PFSK-1 (cell line): Measurements from ENCODE around the gene NFE2L1.

Experiments used
- POLR2AphosphoS5 ChIP-seq: IDR thresholded peaks from 2 replicates; pipeline ENCODE4 v1.6.1; 2012; ENCODE audit warnings: low read depth, mild to moderate bottlenecking, control low read depth, low read length, moderate library complexity
- SIN3A ChIP-seq: IDR thresholded peaks from 2 replicates; pipeline ENCODE4 v1.6.1; 2012; ENCODE audit warnings: mild to moderate bottlenecking, low read length, moderate library complexity, borderline replicate concordance; ENCODE audit not compliant: insufficient read depth
- TAF1 ChIP-seq: IDR thresholded peaks from 2 replicates; pipeline ENCODE4 v1.6.1; 2012; ENCODE audit warnings: low read length, control low read depth, borderline replicate concordance; ENCODE audit not compliant: insufficient read depth

DNA sequence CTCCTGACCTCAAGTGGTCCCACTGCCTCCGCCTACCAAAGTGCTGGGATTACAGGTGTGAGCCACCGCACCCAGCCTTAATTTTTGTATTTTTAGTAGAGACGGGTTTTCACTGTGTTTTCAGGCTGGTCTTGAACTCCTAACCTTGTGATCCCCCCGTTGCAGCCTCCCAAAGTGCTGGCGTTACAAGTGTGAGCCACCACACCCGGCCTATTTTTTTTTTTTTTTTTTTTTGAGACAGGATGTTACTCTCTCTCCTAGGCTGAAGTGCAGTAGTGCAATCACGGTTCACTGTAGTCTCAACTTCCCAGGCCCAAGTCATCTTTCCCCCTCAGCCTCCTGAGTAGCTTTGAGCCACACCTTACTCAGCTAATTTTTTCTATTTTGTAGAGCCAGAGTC, 56.3 kb downstream of the NFE2L1 start:
- TF ChIP-seq POLR2AphosphoS5 (no peak), SIN3A (no peak), TAF1 (no peak)
